Measurements from ENCODE around the gene RNF126.

GRCh38 chr19:710767-711166 is 47.8 kb upstream of the RNF126 start:
- TF ChIP-seq CEBPB (IDR thresholded peaks at IDR 0.05; ENCODE audit: low read depth, low read length) (no peak), POLR2A (IDR thresholded peaks at IDR 0.05; ENCODE audit: low read depth, low read length) (no peak), MAFK (IDR thresholded peaks at IDR 0.05; ENCODE audit: low read depth, low read length) (no peak), RCOR1 (IDR thresholded peaks at IDR 0.05; ENCODE audit: insufficient replicate concordance, low read length) (no peak), MXI1 (IDR thresholded peaks at IDR 0.05; ENCODE audit: borderline replicate concordance, low read depth, low read length) (no peak), CHD1 (IDR thresholded peaks at IDR 0.05; ENCODE audit: low read depth, low read length) (no peak), RAD21 (IDR thresholded peaks at IDR 0.05; ENCODE audit: low read length) (no peak), RFX5 (IDR thresholded peaks at IDR 0.05; ENCODE audit: low read depth, low read length) (no peak)
- TF ChIP-seq, protein P1, sequence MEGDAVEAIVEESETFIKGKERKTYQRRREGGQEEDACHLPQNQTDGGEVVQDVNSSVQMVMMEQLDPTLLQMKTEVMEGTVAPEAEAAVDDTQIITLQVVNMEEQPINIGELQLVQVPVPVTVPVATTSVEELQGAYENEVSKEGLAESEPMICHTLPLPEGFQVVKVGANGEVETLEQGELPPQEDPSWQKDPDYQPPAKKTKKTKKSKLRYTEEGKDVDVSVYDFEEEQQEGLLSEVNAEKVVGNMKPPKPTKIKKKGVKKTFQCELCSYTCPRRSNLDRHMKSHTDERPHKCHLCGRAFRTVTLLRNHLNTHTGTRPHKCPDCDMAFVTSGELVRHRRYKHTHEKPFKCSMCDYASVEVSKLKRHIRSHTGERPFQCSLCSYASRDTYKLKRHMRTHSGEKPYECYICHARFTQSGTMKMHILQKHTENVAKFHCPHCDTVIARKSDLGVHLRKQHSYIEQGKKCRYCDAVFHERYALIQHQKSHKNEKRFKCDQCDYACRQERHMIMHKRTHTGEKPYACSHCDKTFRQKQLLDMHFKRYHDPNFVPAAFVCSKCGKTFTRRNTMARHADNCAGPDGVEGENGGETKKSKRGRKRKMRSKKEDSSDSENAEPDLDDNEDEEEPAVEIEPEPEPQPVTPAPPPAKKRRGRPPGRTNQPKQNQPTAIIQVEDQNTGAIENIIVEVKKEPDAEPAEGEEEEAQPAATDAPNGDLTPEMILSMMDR (conservative IDR thresholded peaks at IDR 0.05; ENCODE audit: low read depth, low read length): no peak
